NCI-H2171 (cell line): ENCODE data around the gene TAF12.
"Not testable (repeated sequence)": the region's sequence is repeated elsewhere in the genome, so short reads cannot be mapped to it uniquely, and the experiment has no call there.

Source experiments
- DNase-seq: peaks from one replicate; lab custom pipeline; 2025; lab: John Stamatoyannopoulos, UW

Gene TAF12

GRCh38 chr1:28581531-28582247, 61.2 kb downstream of the TAF12 start:
- DNase-seq: peak; percentile 94

GRCh38 chr1:28580722-28581530, 61.9 kb downstream of the TAF12 start:
- no peak for DNase-seq

- DNase-seq: no peak
Observed at GRCh38 chr1:28579401-28579800, 63.5 kb downstream of the TAF12 start.

GRCh38 chr1:28578696-28579218, 64.1 kb downstream of the TAF12 start:
- no peak for DNase-seq

- DNase-seq: no peak
Observed at GRCh38 chr1:28577738-28578536, 64.9 kb downstream of the TAF12 start.

- no peak for DNase-seq
Observed at GRCh38 chr1:28577052-28577678, 65.7 kb downstream of the TAF12 start.

GRCh38 chr1:28573564-28573963, 69.3 kb downstream of the TAF12 start:
- no peak for DNase-seq

GRCh38 chr1:28572891-28573290, 70.0 kb downstream of the TAF12 start:
- not testable (repeated sequence) for DNase-seq

GRCh38 chr1:28571911-28572310, 71.0 kb downstream of the TAF12 start:
- no peak for DNase-seq

- no peak for DNase-seq
Observed at GRCh38 chr1:28566931-28567330, 75.9 kb downstream of the TAF12 start.

- no peak for DNase-seq
Observed at GRCh38 chr1:28565726-28566125, 77.1 kb downstream of the TAF12 start.

GRCh38 chr1:28565040-28565439, 77.8 kb downstream of the TAF12 start:
- no peak for DNase-seq

- no peak for DNase-seq
Observed at GRCh38 chr1:28564310-28564709, 78.6 kb downstream of the TAF12 start.

GRCh38 chr1:28560886-28561285, 82.0 kb downstream of the TAF12 start:
- no peak for DNase-seq
